H54 (cell line): ENCODE results near the gene RBM18.

Experiments
- DNase-seq: peaks from one replicate; pipeline ENCODE4 v3.0.0; 2011; ENCODE audit warnings: low spot score, mixed read lengths; ENCODE audit not compliant: insufficient read length
- FAIRE-seq: peaks from 3 replicates; lab custom pipeline; 2011; peaks lifted over from hg19 to GRCh38; lab: Jason Lieb, UNC
- POLR2A ChIP-seq: IDR thresholded peaks from 2 replicates; pipeline ENCODE4 v1.6.1; 2011; ENCODE audit warnings: low read depth, mild to moderate bottlenecking, low read length

RBM18 gene

DNA sequence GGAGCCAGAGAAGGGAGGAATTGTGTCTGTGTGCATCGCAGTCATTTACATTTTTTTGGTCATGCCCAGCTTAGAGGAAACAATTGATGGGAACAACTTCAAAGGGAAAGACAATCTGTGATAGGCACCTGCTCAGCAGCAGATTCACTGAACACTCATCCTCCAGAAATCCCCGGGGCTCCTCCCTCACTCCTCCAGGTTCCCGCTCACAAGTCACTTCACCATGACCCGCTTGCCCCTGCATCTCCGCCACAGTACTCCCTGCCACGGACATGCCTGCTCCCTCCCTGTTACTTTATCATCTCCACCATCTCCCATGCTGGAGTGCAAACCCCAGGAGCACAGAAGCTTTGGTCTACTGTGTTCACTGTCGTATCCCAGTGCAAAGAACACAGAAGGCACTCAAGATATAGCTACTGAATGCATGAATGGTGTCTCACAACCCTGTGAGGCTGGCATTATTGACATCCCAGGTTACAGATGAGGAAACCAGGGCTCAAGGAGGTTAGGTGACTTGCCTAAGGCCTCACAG, 52.1 kb downstream of the RBM18 start:
- no peak for TF ChIP-seq POLR2A
- DNase-seq (no peak), FAIRE-seq (no peak)

DNA sequence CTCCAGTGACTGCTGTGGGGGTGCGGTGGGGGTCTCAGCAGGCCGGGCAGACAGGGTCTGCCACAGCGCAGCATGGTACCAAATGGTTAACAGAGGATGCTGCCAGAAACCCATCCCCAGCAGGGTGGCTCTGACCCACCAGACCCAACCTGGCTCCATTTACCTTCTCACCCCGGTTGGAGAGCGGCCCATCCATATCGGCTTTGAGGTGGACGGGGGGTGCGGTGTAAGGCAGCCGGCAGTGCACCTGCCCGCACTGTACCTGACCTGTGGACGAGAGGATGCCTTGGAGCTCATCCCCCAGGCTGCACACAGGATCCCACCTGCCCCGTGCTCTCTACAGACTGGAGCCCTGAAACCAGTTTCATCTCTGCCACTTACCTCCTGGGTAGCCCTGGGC, 55.2 kb downstream of the RBM18 start:
- DNase-seq (no peak), FAIRE-seq (no peak)
- TF ChIP-seq POLR2A, result no peak

DNA sequence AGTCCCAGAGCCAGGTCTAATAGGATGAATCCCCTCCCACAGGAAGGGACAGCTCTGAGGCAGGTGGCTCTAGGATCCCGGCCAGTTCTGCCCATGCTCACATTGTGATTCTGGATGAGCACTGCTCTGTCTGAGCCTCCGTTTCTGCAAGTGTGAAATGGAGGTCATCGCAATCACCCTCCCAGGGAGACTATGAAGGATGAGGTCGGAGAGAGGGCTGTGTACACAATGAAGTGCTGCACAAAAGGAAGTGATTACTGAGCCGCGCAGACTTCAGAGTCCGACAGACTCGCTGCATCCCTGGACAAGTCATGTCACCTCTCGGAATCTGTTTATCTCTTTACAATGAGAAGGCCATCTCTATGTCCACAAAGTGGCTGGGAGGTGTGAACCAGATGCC, 57.5 kb downstream of the RBM18 start:
- no peak for TF ChIP-seq POLR2A
- DNase-seq, result no peak
- no peak for FAIRE-seq

DNA sequence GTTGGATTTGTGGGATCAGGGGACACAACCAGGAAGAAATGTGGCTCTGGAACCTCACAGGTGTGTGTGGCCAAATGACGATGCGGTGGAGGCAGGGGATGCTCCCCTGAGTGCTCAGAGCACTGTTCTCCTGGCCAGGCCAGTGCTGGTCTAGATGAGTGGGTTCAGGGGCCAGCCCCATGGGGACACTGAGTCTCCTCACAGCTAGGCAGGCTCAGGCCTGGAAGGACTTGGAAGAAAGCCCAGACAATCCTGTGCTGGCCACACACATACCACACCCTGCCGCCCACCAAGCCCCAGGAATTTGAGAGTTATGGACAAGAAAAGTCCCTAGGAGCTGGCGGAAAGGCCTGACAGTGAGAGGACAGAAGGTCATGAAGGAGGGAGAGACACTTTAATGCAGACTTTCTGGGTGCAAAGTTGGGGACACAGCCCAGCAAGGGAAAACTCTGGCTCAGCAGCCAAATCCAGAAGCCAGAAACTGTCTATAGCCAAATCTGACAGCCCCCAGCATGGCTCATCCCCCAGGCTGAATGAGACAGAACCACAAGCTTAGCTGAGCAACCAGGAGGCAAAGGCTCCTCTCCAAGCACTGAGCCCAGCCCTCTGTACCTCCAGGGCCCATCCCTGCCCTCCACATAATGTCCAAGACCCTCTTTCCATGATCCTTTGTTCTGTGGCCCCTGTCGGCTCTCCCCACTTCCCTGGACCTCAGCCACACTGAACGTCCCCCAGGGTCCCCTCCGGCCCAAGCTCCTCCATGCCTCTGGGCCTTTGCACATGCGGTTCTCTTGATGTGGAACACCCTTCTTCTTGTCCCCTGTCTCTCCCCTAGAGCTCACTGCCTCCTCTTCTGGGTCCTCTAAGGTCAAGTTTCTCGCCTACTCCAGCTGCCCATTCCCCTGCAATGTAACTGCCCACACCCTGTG, 58.3 kb downstream of the RBM18 start:
- DNase-seq, result peak; percentile 62
- FAIRE-seq, result no peak
- no peak for TF ChIP-seq POLR2A

DNA sequence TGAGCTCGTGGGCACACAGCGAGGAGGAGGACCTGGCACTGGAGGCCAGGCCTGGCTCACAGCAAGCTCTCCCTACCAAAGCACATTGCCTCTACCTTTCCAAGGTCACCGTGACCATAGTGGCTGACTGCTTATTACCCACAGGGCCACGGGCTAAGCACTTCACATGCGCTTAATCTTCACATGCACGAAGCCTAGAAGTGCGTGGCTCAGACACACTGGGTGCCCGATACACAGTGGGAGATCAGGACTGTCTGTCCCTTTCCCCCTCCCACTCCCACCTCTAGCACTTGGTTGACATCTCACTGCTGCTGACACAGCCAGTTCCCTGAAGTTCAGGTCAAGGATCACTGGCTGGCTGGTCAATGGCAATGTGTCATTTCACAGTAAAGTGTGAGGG, 59.5 kb downstream of the RBM18 start:
- no peak for FAIRE-seq
- DNase-seq, result no peak
- TF ChIP-seq POLR2A, result no peak

DNA sequence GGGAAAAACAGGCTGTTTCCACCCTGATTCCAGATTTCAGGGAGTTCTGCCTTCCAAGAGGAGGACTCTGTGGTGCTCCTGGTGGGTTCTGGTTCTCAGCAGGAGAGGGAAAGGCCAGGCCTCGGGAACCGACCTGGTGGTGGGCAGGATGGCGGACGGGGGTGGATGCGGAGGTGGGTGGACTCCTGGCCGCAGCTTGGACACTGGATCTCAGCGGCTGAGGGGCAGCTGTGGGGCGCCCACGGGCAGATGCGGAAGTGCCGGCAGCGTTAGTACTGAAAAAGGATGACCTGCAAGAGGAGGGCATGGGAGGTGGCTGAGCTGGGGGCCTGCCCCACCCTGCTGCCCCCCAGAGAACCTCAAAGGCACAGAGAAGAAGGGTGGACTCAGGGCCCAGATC, 60.1 kb downstream of the RBM18 start:
- no peak for FAIRE-seq
- no peak for DNase-seq
- TF ChIP-seq POLR2A, result no peak

DNA sequence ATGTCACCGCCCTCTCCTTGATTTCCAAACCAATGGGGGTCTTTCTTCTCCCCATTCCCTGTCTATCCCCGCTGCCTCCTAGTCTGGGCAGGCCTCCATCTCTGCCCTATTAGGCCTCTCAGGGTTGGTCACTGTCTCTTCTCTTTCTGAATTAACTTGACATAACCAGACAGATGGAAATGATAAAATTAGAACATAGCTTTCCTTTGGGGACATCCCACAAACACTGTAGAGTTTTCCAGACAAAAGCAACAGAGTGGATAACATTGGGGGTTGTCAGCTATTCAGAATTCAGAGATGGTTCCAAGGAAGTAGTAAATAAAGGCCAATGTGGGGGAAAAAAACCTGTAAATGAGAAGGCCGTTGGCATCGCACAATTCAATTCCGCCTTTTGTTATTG, 60.6 kb downstream of the RBM18 start:
- FAIRE-seq, result no peak
- DNase-seq, result no peak
- no peak for TF ChIP-seq POLR2A

DNA sequence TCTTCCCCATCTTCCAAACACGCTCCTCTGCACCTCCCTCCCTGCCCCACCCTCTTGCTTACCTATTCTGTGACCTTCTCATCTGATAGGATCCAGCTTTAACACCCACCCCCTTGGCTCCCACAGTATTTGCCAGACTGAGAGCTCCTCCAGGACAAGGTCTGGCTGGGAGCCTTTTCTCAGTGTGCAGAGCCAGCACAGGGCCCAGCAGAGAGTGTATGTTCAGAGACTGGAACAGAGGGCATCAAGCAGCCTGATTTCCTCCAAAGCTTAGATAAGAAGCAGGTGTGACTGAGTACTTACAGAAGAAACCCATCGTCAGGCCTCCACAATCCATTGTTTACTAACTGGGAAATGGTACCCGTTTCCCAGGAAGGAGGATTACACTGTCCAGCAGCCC, 62.5 kb downstream of the RBM18 start:
- TF ChIP-seq POLR2A, result no peak
- FAIRE-seq (no peak), DNase-seq (no peak)

DNA sequence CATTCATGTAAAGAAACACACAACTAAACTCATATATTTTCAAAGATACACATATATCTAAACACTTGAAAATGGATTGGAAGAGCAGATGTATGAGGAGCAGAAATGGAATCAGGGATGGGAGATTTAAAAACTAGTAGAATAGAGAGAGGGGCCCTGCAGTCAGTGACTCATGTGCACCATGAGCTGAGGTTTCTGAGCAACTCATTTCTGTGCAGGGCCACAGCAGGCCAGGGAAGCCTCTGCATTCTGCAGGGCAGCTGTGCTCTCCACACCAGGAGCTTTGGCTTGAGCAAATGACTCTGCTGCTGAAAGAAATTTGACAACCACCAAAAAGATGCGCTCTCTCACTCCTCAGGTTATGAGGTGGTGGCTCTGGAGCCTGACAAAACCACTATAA, 63.0 kb downstream of the RBM18 start:
- no peak for FAIRE-seq
- no peak for TF ChIP-seq POLR2A
- DNase-seq, result peak; percentile 90

DNA sequence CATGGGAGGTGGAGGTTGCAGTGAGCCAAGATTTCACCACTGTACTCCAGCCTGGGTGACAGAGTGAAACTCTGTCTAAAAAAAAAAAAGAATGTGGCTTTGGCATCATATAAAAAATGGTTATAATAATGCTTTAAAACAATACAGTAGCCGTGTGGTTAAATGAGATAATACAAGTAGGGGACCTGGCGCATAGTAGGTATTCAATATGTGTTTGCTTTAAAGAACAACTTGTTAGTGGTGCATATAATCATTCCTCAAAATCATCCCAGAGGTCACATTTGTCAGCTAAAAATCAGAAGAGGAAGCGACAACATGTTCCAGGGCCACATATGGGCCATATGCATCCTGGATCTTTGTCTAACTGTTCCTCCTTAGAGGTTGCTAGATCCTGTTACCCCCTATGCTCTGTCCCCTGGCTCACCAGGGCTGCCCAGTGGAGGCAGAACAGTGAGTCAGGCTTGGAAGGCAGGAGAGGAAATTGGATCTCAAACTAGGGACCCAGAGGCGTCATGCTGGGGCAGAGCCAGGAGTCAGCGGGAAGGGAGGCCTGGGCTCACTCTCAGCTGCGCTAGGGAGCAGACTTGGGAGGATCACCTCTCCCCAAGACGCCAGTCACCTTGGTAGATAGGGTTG, 63.6 kb downstream of the RBM18 start:
- DNase-seq (peak; percentile 99), FAIRE-seq (peak; percentile 88)
- no peak for TF ChIP-seq POLR2A

DNA sequence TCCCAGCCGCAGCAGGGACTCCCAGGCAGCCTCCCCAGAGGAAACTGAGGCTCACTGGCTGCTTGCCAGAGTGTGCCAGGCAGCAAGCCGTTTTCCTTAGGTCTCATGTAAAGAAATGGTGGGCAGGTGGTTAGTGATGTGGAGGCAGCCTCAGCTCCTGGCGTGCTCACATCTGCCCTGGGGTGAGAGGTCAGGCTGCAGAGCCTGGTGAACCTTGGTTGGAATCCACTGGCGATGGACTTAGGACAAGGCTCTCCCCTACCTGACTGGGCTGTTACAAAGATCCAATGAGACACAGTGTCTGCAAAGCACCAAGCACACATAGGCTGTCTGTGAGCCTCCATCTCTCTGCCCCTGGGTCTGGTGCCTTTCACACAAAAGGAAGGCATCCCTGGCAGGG, 66.8 kb downstream of the RBM18 start:
- DNase-seq (no peak), FAIRE-seq (no peak)
- peak; percentile 4; the same call in 1 of the 2 replicates for TF ChIP-seq POLR2A

DNA sequence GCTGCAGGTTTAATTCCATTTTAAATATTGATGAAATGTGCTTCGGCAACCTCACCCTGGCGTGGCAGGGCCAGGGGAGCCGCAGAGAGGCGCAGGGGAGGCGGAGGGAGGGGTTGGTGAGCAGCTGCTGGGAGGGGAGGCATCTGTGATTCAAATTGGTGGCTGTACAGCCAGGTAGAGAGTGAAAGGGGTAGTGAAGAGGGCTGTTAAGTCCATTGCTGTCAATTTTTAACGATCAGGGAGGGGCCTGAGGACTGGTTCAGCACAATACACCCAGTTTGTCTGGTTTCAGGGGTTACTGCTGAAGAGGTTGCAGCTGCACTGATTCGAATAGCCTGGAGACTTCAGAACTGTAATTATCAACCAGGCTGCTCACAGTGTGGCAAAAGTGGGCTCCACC, 67.2 kb downstream of the RBM18 start:
- TF ChIP-seq POLR2A, result no peak
- FAIRE-seq, result no peak

DNA sequence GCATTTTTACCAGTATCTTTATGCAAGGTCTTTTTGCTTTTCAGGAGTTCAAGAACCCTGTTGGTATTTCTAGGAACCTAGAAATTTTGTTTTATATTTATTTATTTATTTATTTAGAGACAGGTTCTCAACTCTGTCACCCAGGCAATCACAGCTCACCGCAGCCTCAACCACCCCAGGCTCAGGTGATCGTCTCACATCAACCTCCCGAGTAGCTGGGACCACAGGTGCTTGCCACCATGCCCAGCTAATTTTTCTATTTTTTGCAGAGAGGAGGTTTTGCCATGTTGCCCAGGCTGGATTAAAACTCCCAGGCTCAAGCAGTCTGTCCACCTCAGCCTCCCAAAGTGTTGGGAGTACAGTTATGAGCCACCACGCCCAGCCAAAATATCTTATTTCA, 68.8 kb downstream of the RBM18 start:
- DNase-seq (no peak), FAIRE-seq (no peak)
- TF ChIP-seq POLR2A, result no peak

More for the DNA sequence above, 67.2 kb downstream of the RBM18 start:
- no peak for DNase-seq

DNA sequence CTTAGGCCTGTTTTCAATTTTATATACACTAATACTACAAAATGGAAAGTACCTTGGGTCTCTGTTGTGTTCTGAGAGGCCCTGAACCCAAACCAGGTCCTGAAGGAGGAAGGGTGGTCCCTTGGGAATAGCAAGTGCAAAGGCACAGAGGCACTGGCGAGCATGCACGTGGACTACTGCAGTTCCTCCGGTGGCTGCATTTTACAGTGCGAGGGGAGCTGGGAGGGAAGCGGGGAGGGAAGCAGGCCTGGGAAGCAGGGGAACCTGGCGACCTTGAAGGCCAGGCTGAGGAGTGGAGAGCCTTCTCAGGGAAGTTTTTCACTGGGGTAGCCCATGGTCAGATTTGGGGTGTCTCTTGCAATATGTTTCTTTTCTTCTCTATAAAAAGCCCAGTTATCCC, 71.0 kb downstream of the RBM18 start:
- TF ChIP-seq POLR2A, result no peak
- no peak for FAIRE-seq
- no peak for DNase-seq
